Hepatocyte (in vitro differentiated cells): ENCODE measurements around the gene CCDC198.

ENCODE experiments used
- EZH2 ChIP-seq: fragments of 200-600 bp; sonication (generic); IDR thresholded peaks from 2 replicates; pipeline ENCODE4 v1.6.1; 2016; ENCODE audit warnings: antibody characterized with exemption, mild to moderate bottlenecking, borderline replicate concordance
- TF ChIP-seq, protein P1 (sequence below): fragments of 200-600 bp; sonication (generic); IDR thresholded peaks from 2 replicates; pipeline ENCODE4 v1.5.1; 2016; ENCODE audit warnings: antibody characterized with exemption, mild to moderate bottlenecking; ENCODE audit not compliant: poor library complexity

DNA sequence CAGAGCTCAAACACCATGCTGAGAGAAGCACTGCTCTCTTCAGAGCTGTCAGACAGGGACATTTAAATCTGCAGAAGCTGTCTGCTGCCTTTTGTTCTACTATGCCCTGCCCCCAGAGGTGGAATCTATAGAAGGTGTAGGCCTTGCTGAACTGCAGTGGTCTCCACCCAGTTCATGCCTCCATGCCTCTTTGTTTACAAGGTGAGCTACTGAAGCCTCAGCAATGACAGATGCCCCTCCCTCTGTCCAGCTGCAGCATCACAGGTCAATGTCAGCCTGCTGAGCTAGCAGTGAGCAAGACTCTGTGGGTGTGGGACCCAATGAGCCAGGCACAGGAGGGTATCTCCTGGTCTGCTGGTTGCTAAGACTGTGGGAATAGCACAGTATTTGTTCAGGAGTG lies 25.4 kb upstream of the CCDC198 start:
- TF ChIP-seq, protein P1, sequence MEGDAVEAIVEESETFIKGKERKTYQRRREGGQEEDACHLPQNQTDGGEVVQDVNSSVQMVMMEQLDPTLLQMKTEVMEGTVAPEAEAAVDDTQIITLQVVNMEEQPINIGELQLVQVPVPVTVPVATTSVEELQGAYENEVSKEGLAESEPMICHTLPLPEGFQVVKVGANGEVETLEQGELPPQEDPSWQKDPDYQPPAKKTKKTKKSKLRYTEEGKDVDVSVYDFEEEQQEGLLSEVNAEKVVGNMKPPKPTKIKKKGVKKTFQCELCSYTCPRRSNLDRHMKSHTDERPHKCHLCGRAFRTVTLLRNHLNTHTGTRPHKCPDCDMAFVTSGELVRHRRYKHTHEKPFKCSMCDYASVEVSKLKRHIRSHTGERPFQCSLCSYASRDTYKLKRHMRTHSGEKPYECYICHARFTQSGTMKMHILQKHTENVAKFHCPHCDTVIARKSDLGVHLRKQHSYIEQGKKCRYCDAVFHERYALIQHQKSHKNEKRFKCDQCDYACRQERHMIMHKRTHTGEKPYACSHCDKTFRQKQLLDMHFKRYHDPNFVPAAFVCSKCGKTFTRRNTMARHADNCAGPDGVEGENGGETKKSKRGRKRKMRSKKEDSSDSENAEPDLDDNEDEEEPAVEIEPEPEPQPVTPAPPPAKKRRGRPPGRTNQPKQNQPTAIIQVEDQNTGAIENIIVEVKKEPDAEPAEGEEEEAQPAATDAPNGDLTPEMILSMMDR: no peak
- TF ChIP-seq EZH2: no peak
